Activated naive CD8-positive, alpha-beta T cell treated with anti-CD3 and anti-CD28 coated beads, Interleukin-2, amount 50 U/mL, for 16 hours (primary cell): Measurements from ENCODE around the gene SMC4.
"Not testable (repeated sequence)": the region's sequence is repeated elsewhere in the genome, so short reads cannot be mapped to it uniquely, and the experiment has no call there.

Experiments used
- DNase-seq: peaks from one replicate; pipeline ENCODE4 v3.0.0-alpha.2; 2020; ENCODE audit warnings: low read depth, low spot score

The SMC4 gene

DNA sequence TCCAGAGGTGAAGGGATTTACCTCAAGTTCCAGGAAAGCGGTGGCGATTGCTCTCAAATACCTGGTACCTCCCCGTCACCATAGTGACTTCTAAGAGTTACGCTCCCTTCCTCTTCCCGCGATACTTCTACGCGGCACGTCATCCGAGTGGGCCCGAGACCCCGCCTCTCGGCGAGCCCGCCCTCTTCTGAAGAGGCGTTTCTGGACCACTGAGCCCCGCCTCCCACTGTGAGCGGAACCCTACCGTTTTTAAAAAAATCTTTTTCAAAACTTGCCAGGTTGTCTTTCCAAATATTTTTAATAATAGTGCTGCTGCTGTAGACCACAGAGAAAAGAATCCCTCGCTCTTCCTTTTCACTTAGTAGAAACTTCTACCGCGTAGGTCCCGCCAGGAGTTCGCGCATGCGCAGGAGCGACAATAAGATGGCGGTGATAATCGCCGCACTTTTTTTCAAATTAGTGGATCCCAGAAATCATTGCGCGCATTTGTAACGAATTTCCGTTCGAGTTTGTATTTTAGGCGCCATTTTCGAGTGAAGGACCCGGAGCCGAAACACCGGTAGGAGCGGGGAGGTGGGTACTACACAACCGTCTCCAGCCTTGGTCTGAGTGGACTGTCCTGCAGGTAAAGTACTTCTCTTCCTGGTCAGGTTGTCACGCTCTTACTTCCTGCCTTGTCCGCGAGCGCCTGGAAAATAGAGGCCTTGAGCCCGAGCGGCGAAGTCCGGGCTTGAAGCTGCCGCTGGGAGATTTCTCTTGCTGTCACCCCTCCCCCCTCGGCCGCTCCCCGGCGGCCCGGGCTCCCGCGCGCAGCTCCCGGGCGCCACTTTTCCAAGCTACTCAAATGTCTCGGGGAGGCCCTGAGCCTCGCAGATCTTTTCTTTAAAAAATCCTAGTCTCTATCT lies at the start of gene SMC4, which contains the start of gene IFT80:
Gene SMC4, plus strand, starts transcription at position 526 of the 905 bp plus-strand sequence. CDS start 1,177 bp downstream, outside the sequence.
Gene IFT80, minus strand, starts transcription at position 101 of the 905 bp plus-strand sequence. CDS start 14,625 bp downstream, outside the sequence.
- DNase-seq, result peak; percentile 87

DNA sequence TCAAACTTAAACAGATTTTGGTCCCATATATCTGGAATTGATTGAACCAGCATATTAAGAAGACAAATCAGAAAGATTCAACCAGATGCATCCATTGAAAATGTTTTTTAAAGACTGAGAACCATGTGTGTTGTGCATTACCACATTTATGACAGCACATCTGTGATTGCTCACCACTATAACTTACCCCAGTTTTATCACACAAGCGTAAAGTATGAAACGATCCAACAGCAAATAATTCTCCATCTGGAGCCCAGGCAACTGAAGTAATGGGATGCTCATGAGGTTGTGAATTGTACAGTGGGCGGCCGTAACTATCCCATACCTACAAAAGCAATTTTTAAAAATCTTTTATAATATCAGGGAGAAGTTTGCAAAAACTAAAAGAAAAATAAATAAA lies 43.6 kb upstream of the SMC4 start:
- DNase-seq, result no peak

DNA sequence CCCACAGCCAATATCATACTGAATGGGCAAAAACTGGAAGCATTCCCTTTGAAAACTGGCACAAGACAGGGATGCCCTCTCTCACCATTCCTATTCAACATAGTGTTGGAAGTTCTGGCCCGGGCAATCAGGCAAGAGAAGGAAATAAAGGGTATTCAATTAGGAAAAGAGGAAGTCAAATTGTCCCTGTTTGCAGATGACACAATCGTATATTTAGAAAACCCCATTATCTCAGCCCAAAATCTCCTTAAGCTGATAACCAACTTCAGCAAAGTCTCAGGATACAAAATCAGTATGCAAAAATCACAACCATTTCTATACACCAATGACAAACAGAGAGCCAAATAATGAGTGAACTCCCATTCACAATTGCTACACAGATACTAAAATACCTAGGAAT lies 36.6 kb upstream of the SMC4 start:
- DNase-seq, result not testable (repeated sequence)

DNA sequence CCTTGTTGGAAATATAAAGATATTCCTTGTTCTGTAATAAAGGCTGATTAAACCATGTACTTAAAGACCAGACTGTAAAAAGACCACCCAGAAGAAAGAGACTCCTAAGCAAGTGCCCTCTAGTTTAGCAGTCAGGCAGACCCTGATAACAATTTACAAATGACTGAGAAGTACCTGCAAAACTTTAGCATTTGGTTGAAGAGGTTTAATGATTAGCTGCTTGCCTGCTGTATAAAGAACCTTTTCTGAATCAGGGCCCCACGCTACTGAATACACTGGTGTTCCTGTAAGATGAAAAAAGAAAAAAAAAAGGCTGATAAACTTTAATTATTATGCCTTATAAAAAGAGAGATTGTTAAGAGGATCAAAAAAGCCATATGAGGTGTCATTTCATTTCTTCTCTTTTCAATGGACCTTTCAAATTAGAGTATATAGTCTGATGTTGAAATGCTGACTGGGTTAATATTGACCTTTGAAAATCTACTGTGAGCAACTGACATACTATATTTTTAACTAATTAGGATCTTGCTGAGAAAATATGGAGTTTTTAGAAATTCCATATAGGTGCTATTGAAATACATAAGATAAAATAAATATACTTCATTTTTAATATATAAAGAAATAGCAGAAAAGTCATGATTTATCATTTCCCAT lies 33.5 kb upstream of the SMC4 start:
- DNase-seq, result no peak

DNA sequence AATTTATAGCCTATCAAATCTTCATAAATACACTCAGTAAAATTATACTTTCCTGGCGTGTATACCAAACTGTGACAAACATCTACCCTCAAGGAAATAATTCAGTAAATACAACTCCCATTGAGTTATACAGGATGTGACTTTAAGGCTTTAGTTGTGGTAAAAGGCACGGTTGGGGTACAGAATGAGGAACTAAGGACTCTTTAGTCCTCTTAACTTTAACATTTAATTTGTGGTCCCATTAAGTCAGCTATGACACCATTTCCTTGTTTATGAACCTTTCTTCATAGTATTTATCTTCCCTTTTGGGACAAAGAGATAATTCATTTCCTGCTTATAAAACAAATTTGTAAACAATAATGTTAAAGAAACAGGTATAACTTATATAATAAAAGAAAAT lies 30.6 kb upstream of the SMC4 start:
- no peak for DNase-seq

DNA sequence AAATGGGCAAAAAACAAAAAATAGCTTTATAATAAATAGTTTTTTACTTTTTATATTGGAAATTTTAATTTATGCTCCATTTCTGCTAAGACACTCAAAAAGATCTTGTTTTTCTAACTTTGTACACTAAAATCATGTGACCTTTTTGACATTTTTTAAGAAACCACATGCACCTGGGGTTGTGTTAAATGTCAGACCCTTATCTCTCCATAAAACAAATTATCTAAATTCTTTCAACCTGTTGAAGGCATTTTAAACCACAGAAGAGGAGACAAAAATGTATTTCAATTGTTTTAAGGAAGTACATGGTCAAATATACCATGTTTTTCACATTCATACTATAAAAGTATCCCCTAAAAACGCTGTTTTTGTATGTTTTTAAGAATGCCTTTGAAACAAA lies 29.7 kb upstream of the SMC4 start:
- DNase-seq, result no peak

DNA sequence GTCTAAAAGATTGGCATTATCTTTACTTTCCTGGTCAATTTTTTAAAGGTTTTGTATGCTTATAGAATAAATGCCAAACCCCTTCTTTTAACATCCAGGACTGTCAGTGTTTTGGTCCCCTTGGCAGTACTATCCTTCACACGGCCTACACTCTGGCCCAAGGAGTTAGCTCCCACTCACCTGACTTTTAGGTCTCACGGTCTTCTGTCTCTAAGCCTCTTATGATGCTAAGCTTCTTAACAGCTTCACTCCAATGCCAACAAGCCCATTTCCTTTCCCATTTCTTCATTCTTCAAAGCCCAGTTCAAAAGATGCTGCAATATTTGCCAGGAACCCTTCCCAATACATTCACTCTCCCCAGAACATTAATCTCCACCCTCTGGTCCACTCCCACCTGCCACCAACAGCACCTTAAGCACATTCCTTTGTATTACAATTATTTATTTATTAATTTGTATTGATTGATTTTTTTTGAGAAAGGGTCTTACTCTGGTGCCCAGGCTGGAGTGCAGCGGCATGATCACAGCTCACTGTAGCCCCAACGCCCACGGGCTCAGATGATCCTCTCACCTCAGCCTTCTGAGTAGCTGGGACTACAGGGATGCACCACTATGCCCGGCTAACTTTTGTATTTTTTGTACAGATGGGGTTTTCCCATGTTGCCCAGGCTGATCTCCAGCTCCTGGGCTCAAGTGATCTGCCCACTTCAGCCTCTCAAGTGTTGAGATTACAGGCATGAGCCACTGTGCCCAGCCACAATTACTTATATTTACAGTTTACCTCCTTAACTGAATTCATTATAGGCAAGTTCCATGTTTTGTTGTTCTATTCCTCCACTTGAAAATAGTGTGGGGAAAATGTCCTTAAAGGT lies 28.2 kb upstream of the SMC4 start:
- no peak for DNase-seq

DNA sequence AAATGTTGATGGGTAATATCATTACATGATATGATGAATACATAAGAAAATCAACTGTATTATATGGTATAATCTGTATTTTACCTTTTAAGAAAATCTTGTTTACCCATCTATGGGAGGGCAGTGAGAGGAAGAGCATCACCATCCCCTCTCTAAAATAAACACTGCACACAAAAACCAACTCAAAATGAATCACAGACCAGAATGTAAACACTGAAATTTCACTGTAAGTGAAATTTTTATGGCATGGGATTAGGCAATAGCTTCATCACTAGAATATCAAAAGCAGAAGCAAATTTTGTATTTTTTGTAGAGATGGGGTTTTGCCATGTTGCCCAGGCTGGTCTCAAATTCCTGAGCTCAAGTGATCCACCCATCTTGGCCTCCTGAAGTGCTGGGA lies 26.7 kb upstream of the SMC4 start:
- DNase-seq, result no peak

DNA sequence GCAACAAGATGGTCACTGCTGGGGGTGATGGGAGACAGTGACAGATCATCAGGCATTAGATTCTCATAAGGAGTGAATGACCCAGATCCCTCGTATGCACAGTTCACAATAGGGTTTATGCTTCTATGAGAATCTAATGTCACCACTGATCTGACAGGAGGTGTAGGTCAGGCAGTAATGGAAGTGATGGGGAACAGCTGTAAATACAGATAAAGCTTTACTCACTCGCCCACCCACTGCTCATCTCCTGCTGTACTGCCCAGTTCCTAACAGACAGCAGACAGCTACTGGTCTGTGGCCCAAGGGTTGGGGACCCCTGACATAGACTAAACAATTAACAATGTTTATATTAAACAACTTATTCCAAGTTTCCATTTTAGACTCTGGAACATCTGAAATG lies 25.8 kb upstream of the SMC4 start:
- no peak for DNase-seq

DNA sequence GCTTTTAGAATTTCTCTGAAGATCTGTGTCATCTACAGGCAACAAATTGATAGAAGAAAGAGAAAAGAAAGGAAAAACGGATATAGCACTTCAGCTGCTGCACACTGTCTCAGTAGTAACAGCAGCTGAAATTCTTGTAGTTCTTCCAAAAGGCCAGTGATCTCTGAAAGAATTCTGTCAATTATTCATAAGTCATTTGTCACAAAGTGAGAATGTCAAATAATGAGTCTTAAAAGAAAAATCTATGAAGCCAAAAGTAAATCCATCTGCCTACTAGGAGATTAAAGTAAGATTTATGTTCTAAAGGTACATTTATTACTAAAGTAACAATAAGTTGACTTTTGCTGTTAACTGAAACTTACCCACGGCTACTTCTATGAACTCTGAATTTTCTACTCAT lies 25.0 kb upstream of the SMC4 start:
- DNase-seq, result no peak

DNA sequence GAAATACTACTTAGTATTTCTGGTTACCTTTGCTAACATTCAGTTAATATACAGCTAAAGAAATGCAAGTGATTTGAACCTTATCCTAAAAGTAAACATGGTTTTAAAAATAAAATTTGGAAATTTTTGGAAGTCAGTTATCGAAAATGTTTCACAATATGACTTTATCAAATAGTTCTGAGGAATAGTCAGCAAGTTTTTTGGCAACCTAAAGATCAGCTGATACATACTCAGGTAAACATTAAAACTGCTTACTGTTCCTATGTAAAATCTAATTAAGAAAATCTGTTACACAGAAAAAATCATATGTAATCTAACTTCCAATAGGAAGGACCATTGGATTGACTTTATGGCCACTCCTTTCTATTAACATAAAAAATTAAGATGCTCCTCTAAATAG lies 24.5 kb upstream of the SMC4 start:
- DNase-seq, result no peak

DNA sequence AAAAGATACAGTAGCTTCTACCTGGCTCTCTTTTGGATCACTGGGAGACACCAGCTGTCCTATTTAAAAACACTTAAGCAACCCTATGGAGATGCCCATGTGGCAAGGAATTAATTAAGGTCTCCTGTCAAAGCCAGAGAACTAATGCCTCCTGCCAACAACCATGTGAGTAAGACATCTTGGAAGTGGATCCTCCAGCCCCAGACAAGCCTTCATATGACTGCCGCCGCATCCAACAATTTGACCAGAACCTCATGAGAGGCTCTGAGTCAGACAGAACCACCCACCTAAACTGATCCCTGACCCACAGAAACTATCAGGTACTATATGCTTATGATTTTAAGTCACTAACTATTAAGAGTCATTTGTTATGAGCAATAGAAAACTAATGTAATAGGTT lies 22.8 kb upstream of the SMC4 start:
- DNase-seq, result no peak

DNA sequence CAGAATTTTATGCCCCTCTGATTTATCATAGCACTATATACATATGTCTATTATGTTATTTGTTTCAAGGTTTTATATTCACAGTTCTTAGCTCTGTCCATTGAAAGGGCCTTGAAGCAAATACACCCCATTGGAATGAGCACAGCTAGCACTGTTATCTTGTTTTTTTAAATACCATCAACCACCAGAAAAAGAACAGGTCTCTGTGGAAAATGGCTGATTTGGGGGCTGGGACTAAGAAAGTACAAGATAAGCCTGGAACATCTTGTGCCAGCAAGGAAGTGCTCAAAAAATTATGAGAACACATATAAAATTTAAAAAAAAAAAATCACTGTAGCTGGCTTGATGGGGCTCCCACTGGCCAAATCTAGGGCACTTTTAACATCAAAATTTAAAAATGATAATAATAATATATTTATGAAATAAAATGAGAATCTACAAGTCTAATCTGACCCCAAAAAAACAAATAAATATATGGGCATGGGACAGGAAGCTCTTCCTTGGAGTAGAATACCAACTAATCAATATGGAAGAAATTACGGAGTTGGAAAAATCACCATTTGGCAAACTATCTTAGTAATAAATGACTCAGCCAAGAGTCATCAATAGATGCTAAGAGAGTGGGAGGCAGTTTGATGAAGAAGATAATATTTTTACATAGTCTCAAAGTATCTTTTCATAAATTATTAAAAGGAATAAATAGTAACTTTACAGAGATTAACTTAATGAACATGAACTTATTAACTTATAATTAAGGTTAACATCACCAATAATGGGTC lies 20.9 kb upstream of the SMC4 start:
- no peak for DNase-seq

DNA sequence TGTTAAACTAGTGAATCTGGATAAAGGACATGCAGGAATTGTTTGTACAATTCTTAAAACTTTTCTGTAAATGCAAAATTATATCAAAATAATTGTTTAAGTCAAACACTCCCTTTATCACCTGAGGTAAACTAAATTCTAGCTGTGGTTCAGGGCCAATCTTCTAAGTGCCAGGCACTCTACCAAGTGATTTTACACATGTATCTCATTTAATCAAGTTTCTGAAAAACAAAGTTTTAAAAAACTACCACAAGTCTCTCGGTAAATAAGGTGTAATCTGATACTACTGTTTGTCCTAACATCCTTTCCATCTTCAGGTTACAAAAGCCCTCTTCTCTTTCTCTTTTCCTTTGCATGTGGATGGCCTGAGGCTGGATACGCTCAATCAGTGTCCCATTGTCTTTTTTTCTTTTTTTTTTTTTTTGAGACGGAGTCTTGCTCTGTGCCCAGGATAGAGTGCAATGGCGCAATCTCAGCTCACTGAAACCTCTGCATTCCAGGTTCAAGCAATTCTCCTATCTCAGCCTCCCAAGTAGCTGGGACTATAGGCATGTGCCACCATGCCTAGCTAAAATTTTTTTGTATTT lies 19.7 kb upstream of the SMC4 start:
- DNase-seq, result no peak

DNA sequence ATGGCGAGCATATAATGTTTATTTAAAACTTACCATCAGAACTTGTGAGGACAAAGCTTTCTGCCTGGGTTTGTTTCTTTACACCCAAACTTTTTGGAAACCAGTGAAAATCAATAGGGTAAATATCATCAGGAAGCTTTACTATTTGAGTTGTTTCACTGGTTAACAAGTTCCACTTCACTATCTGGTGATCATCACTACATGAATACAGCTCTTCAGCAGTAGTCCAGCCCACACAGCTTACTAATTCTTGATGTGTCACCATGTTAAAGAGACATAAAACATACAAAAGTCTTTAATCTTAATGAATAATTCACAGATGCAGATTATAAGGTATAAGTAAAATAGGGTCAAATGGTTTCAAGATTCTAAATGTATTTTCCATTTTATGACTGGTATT lies 18.0 kb upstream of the SMC4 start:
- DNase-seq, result no peak

DNA sequence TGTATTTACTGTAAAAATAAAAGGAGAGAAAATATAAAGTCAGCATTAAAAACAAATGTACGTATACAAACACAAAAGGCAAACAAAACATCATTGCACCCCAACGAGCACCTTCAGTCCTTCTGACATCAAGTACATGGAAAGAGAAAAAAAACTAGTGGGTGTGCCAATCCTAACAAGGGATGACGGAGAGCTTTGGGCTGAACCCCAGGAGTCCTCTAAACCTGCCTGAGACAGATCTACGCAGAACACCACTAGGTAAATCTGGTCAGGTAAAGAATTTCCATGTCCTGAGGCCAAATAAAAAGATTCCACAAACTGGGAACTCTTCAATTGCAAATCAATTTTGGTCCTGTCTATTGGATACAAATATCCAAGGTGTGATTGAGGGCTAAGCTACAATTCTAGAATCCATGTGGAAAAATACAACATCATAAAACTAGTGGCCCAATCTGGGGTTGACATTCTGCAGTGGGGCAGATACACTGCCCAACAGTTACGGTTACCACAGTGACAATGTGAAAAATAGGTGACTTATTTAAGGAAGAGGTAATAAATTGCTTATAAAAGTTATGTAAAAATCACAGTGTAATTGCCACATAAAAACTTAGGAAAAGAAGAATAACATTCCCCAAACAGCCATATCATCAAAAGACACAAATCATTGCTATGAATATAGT lies 14.7 kb upstream of the SMC4 start:
- DNase-seq, result no peak

DNA sequence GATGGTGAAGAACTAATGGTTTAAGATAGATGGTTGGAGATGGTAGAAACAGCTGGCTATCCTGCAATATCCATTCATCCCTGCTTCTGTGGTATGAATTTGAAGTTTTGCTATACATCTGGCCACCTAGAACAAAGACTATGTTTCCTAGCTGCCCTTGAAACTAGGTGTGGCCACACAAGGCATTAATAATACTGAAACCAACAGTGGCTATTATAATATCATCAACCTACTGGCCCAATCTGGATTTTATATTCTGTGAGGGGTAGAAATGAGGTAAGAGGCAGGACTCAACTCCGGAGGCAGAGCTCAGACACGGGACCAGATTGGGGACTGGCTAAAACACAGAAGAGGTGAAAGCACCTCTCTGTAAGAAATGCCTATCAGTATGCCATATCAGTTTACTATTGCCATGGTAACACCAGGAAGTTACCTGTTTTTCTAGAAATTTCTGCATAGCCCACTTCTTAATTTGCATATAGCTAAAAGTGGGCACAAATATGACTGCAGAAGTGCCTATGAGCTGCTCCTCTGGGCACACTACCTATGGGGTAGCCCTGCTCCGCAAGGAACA lies 8.8 kb upstream of the SMC4 start:
- no peak for DNase-seq

DNA sequence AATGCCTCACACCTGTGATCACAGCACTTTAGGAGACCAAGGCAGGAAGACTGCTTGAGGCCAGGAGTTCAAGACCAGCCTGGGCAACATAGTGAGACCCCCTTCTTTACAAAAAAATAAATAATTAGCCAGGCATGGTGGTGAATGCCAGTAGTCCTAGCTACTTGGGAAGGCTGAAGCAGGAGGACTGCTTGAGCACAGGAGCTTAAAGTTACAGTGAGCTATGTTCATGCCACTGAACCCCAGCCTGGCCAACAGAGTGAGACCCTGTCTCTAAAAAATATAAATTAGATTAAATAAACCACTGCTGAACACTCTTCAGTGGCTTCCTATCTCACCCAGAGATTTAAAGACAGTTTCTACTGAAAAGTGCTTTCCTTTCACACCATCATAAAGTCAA lies 6.7 kb upstream of the SMC4 start:
- DNase-seq, result no peak

DNA sequence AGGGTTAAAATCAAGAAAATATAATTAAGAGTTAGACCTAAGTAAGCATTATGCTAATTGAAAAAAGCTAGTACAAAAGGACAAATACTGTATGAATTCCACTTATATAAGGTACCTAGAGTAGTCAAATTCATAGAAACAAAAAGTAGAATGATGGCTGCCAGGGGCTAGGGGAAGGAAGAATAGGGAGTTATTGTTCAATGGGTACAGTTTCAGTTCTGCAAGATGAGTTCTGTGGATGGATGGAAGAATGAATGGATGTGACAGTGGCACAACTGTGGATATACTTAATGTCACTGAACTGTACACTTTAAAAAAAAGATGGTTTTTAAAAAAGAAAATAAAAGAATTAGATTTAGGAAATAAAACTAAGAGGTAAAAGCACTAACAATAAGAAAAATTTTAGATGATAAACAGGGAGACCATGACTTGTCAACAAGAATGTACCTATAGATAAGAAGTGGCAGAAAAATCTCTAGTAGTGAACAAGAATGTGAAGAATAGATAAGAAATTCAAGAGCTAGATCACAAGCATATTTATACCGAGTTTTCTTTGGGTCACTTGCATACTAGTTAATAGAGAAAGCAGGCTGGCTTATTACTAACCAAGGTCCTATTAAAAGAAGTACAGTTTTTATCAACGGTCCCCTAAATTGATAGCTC lies 6.0 kb upstream of the SMC4 start:
- DNase-seq, result no peak
